Fibroblast of gingiva (primary cell): ENCODE results near the gene WDTC1.

Experiments used
- DNase-seq: peaks from one replicate; pipeline ENCODE4 v3.0.0-alpha.2; 2011; ENCODE audit warnings: low read depth

The WDTC1 gene

GRCh38 chr1:27356277-27356618 is 121.8 kb downstream of the WDTC1 start:
- no peak for DNase-seq

- DNase-seq, result no peak
These were observed 122.3 kb downstream of the WDTC1 start for GRCh38 chr1:27356619-27357280.

GRCh38 chr1:27357281-27358037 is 123.0 kb downstream of the WDTC1 start:
- DNase-seq, result peak; percentile 19
